HepG2 (cell line): ENCODE measurements around the gene TPX2. TPM values are rescaled to one million over a fixed set of nuclear protein-coding genes. Genes with fewer than 3 reads are reported as not detected.
A peak's percentile ranks its signal among the peaks of the same experiment; 100 is the strongest.

Source experiments
- AGO2 ChIP-seq: fragments of 200-400 bp; formaldehyde crosslinking; optimal IDR thresholded peaks from 2 replicates; pipeline ENCODE3; 2017; ENCODE audit warnings: mild to moderate bottlenecking, low read depth, low read length, moderate library complexity
- AKAP8 ChIP-seq: sonication (generic); formaldehyde crosslinking; IDR thresholded peaks from 2 replicates; pipeline ENCODE4 v1.5.1; 2020; ENCODE audit warnings: mild to moderate bottlenecking, missing genetic modification reagents
- CREM ChIP-seq, 2 experiments: sonication (generic) in 1 of 2; formaldehyde crosslinking in 1 of 2; IDR thresholded peaks; 2 replicates each; pipeline versions ENCODE4 v1.4.0 to v1.6.1; 2016 to 2020; ENCODE audit warnings: antibody characterized with exemption in 1 of 2, mild to moderate bottlenecking in 1 of 2, missing genetic modification reagents in 1 of 2
- ELF1 ChIP-seq: sonication (generic); formaldehyde crosslinking; IDR thresholded peaks from 2 replicates; pipeline ENCODE4 v1.4.0; 2020; ENCODE audit warnings: missing genetic modification reagents
- FOXC1 ChIP-seq: sonication (generic); formaldehyde crosslinking; IDR thresholded peaks from 2 replicates; pipeline ENCODE4 v1.8.0; 2022; ENCODE audit warnings: mild to moderate bottlenecking, missing genetic modification reagents, borderline replicate concordance
- FOXJ3 ChIP-seq: sonication (generic); formaldehyde crosslinking; IDR thresholded peaks from 2 replicates; pipeline ENCODE4 v1.4.0; 2020; ENCODE audit warnings: missing genetic modification reagents, mild to moderate bottlenecking, borderline replicate concordance
- HDAC6 ChIP-seq: fragments of 200-600 bp; sonication (generic); IDR thresholded peaks from 2 replicates; pipeline ENCODE4 v1.7.0; 2017; ENCODE audit warnings: mild to moderate bottlenecking, antibody characterized with exemption, low read length, low read depth
- HNRNPLL ChIP-seq: fragments of 200-400 bp; formaldehyde crosslinking; IDR thresholded peaks from 2 replicates; pipeline ENCODE4 v1.6.1; 2017; ENCODE audit warnings: mild to moderate bottlenecking, low read depth, low read length; ENCODE audit not compliant: poor library complexity, severe bottlenecking
- KAT7 ChIP-seq: IDR thresholded peaks from 2 replicates; pipeline ENCODE4 v1.6.1; 2018; ENCODE audit warnings: borderline replicate concordance, missing compliant biosample characterization
- NFKBIZ ChIP-seq: IDR thresholded peaks from 2 replicates; pipeline ENCODE4 v1.6.1; 2018; ENCODE audit warnings: missing genetic modification reagents, missing compliant biosample characterization
- NPAS2 ChIP-seq: sonication (generic); formaldehyde crosslinking; IDR thresholded peaks from 2 replicates; pipeline ENCODE4 v1.8.0; 2022; ENCODE audit warnings: mild to moderate bottlenecking, missing genetic modification reagents, borderline replicate concordance
- NR2F2 ChIP-seq: IDR thresholded peaks from 2 replicates; pipeline ENCODE4 v1.6.1; 2012; ENCODE audit warnings: low read depth, inconsistent platforms, borderline replicate concordance
- PHB2 ChIP-seq: fragments of 450-650 bp; IDR thresholded peaks from 2 replicates; pipeline ENCODE4 v1.6.1; 2018; ENCODE audit not compliant: partially characterized antibody
- POGZ ChIP-seq: sonication (generic); formaldehyde crosslinking; IDR thresholded peaks from 2 replicates; pipeline ENCODE4 v1.4.0; 2020; ENCODE audit warnings: mild to moderate bottlenecking, missing genetic modification reagents
- POLR2A ChIP-seq, 2 experiments: IDR thresholded peaks; 2 replicates each; pipeline ENCODE4 v1.6.1; 2011; ENCODE audit warnings: low read depth in 2 of 2, low read length in 2 of 2, mild to moderate bottlenecking in 1 of 2, moderate library complexity in 1 of 2; ENCODE audit not compliant: insufficient read depth in 1 of 2
- POLR2G ChIP-seq: fragments of 200-400 bp; formaldehyde crosslinking; IDR thresholded peaks from 2 replicates; pipeline ENCODE4 v1.6.1; 2018; ENCODE audit warnings: mild to moderate bottlenecking, low read depth, low read length, moderate library complexity
- RBM22 ChIP-seq: fragments of 200-400 bp; formaldehyde crosslinking; optimal IDR thresholded peaks from 2 replicates; pipeline ENCODE3; 2017; ENCODE audit warnings: mild to moderate bottlenecking, low read length, moderate library complexity
- SALL1 ChIP-seq: sonication (generic); formaldehyde crosslinking; IDR thresholded peaks from 2 replicates; pipeline ENCODE4 v1.8.0; 2022; ENCODE audit warnings: mild to moderate bottlenecking, missing genetic modification reagents
- SAP130 ChIP-seq: IDR thresholded peaks from 2 replicates; pipeline ENCODE4 v1.6.1; 2016; ENCODE audit warnings: low read depth
- SP1 ChIP-seq, 2 experiments: fragments of 450-650 bp in 1 of 2; sonication (generic) in 1 of 2; formaldehyde crosslinking in 1 of 2; IDR thresholded peaks; 2 replicates each; pipeline versions ENCODE4 v1.4.0 to v1.6.1; 2016 to 2020; ENCODE audit warnings: missing genetic modification reagents in 1 of 2
- SRY ChIP-seq: sonication (generic); formaldehyde crosslinking; IDR thresholded peaks from 2 replicates; pipeline ENCODE4 v1.8.0; 2022; ENCODE audit warnings: mild to moderate bottlenecking, missing genetic modification reagents
- TMF1 ChIP-seq: sonication (generic); formaldehyde crosslinking; IDR thresholded peaks from 2 replicates; pipeline ENCODE4 v1.8.1; 2022; ENCODE audit warnings: low read depth, missing genetic modification reagents
- ZBTB1 ChIP-seq: sonication (generic); formaldehyde crosslinking; IDR thresholded peaks from 2 replicates; pipeline ENCODE4 v1.4.0; 2020; ENCODE audit warnings: missing genetic modification reagents, borderline replicate concordance
- ZBTB7B ChIP-seq: sonication (generic); formaldehyde crosslinking; IDR thresholded peaks from 2 replicates; pipeline ENCODE4 v1.4.0; 2020; ENCODE audit warnings: missing genetic modification reagents
- ZC3H4 ChIP-seq: sonication (generic); formaldehyde crosslinking; IDR thresholded peaks from 2 replicates; pipeline ENCODE4 v1.4.0; 2020; ENCODE audit warnings: missing genetic modification reagents, borderline replicate concordance
- ZNF7 ChIP-seq: IDR thresholded peaks from 2 replicates; pipeline ENCODE4 v1.6.1; 2016; ENCODE audit warnings: missing biosample characterization, missing genetic modification reagents
- ZNF790 ChIP-seq: sonication (generic); formaldehyde crosslinking; IDR thresholded peaks from 2 replicates; pipeline ENCODE4 v1.8.0; 2022; ENCODE audit warnings: missing genetic modification reagents, mild to moderate bottlenecking, borderline replicate concordance
- polyA plus RNA-seq, 8 experiments: library from polyadenylated mRNA; depleted of rRNA in 3 of 8; stranded (reverse) in 7 of 8; unstranded in 1 of 8; fragments of >200 nt; fragmentation: Illumina TruSeq in 4 of 8; extraction: Trizol in 4 of 8; gene quantifications; 2 replicates each; pipeline versions ENCODE4 v1.2.1 to v1.2.3, GENCODE V29; 2011 to 2016; ENCODE audit warnings: low read depth in 4 of 8, missing spikeins in 1 of 8, mixed read lengths in 1 of 8; ENCODE audit not compliant: insufficient read depth in 1 of 8
- total RNA-seq, 5 experiments: library from RNA; depleted of rRNA; stranded (reverse); fragments of >200 nt; fragmentation: Illumina TruSeq; extraction: Trizol; gene quantifications; 2 replicates each; pipeline ENCODE4 v1.2.3, GENCODE V29; 2016; ENCODE audit warnings: low read depth in 1 of 5
- TF ChIP-seq, protein P1 (sequence below): sonication (generic); formaldehyde crosslinking; IDR thresholded peaks from 2 replicates; pipeline ENCODE4 v1.4.0; 2020; ENCODE audit warnings: missing genetic modification reagents, mild to moderate bottlenecking, borderline replicate concordance
- TF ChIP-seq, protein P2 (sequence below): sonication (generic); formaldehyde crosslinking; IDR thresholded peaks from 2 replicates; pipeline ENCODE4 v1.5.1; 2020; ENCODE audit warnings: missing genetic modification reagents, mild to moderate bottlenecking, borderline replicate concordance

Gene TPX2
- total and polyA plus RNA-seq, 2 of the 13 experiments (the other 11 are each of a cell fraction or from before 2014, with no cell fraction given) = 34.3 to 124 TPM

DNA sequence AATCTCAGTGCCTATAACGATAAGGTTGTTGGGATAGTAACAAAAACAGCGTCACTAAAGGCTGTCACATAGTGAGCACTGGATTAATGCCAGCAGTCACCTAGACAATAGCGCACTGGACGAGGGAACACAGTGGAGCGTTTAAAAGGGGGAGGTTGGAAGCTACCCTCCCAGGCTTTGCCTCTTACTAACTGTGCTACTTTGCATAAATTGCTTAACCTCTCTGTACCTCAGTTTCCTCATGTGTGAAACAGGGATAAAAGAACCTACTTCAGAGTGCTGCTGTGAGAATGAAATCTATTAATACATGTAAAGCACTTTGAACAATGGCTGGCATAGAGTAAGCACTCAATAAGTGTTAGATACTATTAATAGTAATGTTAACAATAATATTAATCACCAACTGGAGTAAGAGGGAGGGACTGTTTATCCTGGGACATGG, 27.0 kb upstream of the TPX2 start (continued):
- TF ChIP-seq, protein P1, sequence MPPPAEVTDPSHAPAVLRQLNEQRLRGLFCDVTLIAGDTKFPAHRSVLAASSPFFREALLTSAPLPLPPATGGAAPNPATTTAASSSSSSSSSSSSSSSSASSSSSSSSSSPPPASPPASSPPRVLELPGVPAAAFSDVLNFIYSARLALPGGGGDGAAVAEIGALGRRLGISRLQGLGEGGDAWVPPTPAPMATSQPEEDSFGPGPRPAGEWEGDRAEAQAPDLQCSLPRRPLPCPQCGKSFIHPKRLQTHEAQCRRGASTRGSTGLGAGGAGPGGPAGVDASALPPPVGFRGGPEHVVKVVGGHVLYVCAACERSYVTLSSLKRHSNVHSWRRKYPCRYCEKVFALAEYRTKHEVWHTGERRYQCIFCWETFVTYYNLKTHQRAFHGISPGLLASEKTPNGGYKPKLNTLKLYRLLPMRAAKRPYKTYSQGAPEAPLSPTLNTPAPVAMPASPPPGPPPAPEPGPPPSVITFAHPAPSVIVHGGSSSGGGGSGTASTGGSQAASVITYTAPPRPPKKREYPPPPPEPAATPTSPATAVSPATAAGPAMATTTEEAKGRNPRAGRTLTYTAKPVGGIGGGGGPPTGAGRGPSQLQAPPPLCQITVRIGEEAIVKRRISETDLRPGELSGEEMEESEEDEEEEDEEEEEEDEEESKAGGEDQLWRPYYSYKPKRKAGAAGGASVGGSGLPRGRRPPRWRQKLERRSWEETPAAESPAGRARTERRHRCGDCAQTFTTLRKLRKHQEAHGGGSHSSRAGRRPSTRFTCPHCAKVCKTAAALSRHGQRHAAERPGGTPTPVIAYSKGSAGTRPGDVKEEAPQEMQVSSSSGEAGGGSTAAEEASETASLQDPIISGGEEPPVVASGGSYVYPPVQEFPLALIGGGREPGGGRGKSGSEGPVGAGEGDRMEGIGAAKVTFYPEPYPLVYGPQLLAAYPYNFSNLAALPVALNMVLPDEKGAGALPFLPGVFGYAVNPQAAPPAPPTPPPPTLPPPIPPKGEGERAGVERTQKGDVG (CRISPR knock-in tag) = no peak
- TF ChIP-seq SAP130 (CRISPR knock-in tag) (no peak), HNRNPLL (no peak), RBM22 (peak; percentile 57), NPAS2 (CRISPR knock-in tag) (no peak), POGZ (CRISPR knock-in tag) (0 out of 2 replicates have a peak, but pooled peaks have one; percentile 41), SP1 (IDR thresholded peaks at IDR 0.05) (no peak), SP1 (CRISPR knock-in tag; IDR thresholded peaks at IDR 0.05) (no peak), NFKBIZ (CRISPR knock-in tag) (no peak), FOXJ3 (CRISPR knock-in tag) (no peak), KAT7 (CRISPR knock-in tag) (peak; percentile 11; the same call in 1 of the 2 replicates), ZNF7 (CRISPR knock-in tag) (peak; percentile 55; the same call in 1 of the 2 replicates), ZC3H4 (peak; percentile 88; the same call in 1 of the 2 replicates), NR2F2 (no peak; the same call in 1 of the 2 replicates), SRY (peak; percentile 60; the same call in 1 of the 2 replicates), TMF1 (CRISPR knock-in tag) (no peak), AGO2 (no peak), POLR2G (peak; percentile 20; the same call in 1 of the 2 replicates), AKAP8 (CRISPR knock-in tag) (no peak), ZBTB1 (CRISPR knock-in tag) (no peak), SALL1 (CRISPR knock-in tag) (no peak), ZNF790 (CRISPR knock-in tag) (no peak), FOXC1 (CRISPR knock-in tag) (no peak), PHB2 (no peak), POLR2A (IDR thresholded peaks at IDR 0.05; ENCODE audit: insufficient read depth in 1 of 2, low read depth in 2 of 2, low read length in 2 of 2) (peak in 1 of 2 experiments; percentile 45; a peak in 1 of 4 replicates), ELF1 (no peak), HDAC6 (no peak), CREM (IDR thresholded peaks at IDR 0.05) (no peak), CREM (CRISPR knock-in tag; IDR thresholded peaks at IDR 0.05) (no peak), ZBTB7B (0 out of 2 replicates have a peak, but pooled peaks have one; percentile 23)
- TF ChIP-seq, protein P2, sequence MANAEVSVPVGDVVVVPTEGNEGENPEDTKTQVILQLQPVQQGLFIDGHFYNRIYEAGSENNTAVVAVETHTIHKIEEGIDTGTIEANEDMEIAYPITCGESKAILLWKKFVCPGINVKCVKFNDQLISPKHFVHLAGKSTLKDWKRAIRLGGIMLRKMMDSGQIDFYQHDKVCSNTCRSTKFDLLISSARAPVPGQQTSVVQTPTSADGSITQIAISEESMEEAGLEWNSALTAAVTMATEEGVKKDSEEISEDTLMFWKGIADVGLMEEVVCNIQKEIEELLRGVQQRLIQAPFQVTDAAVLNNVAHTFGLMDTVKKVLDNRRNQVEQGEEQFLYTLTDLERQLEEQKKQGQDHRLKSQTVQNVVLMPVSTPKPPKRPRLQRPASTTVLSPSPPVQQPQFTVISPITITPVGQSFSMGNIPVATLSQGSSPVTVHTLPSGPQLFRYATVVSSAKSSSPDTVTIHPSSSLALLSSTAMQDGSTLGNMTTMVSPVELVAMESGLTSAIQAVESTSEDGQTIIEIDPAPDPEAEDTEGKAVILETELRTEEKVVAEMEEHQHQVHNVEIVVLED (CRISPR knock-in tag) = no peak
